ENCODE measurements around the gene CTSS.
"Not testable (repeated sequence)": the region's sequence is repeated elsewhere in the genome, so short reads cannot be mapped to it uniquely, and the experiment has no call there.

Gene CTSS

DNA sequence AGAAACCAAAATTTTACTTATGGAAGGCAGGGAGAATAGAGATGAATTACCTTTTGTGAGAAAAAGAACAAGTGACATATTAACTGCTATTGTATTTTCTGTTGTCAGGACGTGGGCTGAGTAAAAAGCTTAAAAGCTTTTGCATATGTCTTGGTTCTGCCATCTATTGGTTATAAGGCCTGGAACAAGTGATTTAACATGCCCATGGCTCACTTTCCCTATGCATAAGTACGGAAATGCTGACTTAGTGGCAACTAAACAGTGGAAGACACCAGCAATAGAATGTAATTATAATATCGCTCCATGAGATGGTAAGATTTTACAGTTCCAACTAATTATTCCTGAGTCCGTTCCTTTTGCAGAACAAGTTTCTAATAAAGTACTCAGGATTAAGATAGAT lies 6.7 kb upstream of the CTSS start:
- Mint-ChIP-seq H3K36me3 (ENCODE audit: low read depth) (no peaks in the 10 kb centered on the region), H3K4me1 (no peaks in the 10 kb centered on the region), H3K4me3 (no peak overlapping the region), H3K27ac (no peak overlapping the region), H3K9me3 (no peaks in the 10 kb centered on the region), H3K27me3 (ENCODE audit: low read depth, poor library complexity) (no peaks in the 10 kb centered on the region)
- TF ChIP-seq, protein P1, sequence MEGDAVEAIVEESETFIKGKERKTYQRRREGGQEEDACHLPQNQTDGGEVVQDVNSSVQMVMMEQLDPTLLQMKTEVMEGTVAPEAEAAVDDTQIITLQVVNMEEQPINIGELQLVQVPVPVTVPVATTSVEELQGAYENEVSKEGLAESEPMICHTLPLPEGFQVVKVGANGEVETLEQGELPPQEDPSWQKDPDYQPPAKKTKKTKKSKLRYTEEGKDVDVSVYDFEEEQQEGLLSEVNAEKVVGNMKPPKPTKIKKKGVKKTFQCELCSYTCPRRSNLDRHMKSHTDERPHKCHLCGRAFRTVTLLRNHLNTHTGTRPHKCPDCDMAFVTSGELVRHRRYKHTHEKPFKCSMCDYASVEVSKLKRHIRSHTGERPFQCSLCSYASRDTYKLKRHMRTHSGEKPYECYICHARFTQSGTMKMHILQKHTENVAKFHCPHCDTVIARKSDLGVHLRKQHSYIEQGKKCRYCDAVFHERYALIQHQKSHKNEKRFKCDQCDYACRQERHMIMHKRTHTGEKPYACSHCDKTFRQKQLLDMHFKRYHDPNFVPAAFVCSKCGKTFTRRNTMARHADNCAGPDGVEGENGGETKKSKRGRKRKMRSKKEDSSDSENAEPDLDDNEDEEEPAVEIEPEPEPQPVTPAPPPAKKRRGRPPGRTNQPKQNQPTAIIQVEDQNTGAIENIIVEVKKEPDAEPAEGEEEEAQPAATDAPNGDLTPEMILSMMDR (IDR thresholded peaks at IDR 0.05): no peak
- DNase-seq: no peak

DNA sequence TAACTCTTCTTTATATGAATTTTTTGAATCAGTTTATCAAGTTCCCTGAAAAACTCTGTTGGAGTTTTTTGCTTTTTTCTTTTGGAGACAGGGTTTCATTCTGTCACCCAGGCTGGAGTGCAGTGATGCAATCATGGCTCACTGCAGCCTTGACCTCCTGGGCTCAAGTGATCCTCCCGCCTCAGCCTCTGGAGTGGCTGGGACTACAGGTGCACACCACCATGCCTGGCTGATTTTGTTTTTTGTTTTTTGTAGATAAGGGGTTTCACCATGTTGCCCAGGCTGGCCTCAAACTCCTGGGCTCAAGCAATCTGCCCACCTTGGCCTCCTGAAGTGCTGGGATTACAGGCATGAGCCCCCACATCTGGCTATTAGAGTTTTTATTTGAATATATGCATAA lies 2.1 kb upstream of the CTSS start:
- not testable (repeated sequence) for H3K4me1 Mint-ChIP-seq; H3K27me3 Mint-ChIP-seq (ENCODE audit: low read depth, poor library complexity); H3K27ac Mint-ChIP-seq; H3K9me3 Mint-ChIP-seq; DNase-seq; H3K4me3 Mint-ChIP-seq; H3K36me3 Mint-ChIP-seq (ENCODE audit: low read depth)

DNA sequence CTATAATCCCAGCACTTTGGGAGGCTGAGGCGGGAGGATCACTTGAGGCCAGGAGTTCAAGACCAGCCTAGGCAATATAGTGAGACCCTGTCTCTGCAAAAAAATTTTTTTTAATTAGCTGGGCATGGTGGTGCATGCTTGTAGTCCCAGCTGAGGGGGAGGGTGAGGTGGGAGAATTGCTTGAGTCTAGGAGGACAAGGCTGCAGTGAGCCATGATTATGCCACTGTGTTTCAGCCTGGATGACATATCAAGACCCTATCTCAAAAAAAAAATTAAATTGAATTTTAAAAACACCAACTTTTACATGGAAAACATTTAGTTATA lies 361 bp upstream of the CTSS start:
- not testable (repeated sequence) for DNase-seq; H3K4me1 Mint-ChIP-seq; H3K4me3 Mint-ChIP-seq; H3K27me3 Mint-ChIP-seq (ENCODE audit: low read depth, poor library complexity); H3K36me3 Mint-ChIP-seq (ENCODE audit: low read depth)
- peaks cover 12% of the 10 kb centered on the region for H3K9me3 Mint-ChIP-seq
- peak overlapping the region; percentile 70 for H3K27ac Mint-ChIP-seq

DNA sequence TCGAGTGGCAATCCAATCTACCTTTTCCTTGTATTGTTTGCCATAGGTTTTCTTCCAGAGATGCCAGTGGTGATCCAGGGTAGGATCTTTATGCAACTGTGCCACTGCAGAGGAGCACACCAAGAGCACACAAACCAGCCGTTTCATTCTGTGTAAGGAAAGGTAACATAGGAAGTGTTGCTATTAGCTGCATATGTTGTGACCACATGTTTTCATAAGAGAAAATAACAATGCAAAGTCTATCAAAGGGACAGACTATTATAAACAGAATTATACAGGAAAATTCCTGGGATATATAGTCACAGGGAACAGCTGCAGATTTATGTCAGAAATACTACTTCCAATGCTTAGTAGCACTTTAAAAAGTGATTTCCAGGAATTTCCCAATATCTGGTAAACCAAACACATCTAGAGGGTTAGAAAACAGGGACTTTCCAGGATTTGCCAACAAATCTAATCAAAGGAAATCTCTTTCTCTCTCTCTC lies 919 bp downstream of the CTSS start:
- DNase-seq: no peak
- Mint-ChIP-seq H3K36me3 (ENCODE audit: low read depth) (no peaks in the 10 kb centered on the region), H3K27ac (peak overlapping the region; percentile 40), H3K27me3 (ENCODE audit: low read depth, poor library complexity) (no peaks in the 10 kb centered on the region), H3K9me3 (peaks cover 21% of the 10 kb centered on the region), H3K4me3 (no peak overlapping the region), H3K4me1 (peaks cover 9% of the 10 kb centered on the region)
- TF ChIP-seq, protein P1 (IDR thresholded peaks at IDR 0.05): no peak

DNA sequence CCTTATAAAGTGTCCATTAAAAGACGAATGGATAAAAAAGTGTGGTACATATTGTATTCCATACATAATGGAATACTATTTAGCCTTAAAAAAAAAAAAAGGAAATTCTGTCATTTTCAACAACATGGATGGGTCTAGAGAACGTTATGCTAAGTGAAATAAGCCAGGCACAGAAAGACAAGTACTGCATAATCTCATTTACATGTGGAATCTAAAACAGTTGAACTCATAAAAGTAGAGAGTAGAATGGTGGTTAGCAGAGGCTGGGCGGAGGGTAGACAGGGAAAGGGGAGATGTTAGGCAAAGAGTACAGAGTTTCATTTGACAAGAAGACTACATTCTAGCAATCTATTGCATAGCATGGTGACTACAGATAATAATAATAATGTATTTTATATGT lies 2.6 kb downstream of the CTSS start:
- TF ChIP-seq, protein P1 (IDR thresholded peaks at IDR 0.05): no peak
- peaks cover 21% of the 10 kb centered on the region for H3K9me3 Mint-ChIP-seq
- H3K4me3 Mint-ChIP-seq: no peak overlapping the region
- peaks cover 9% of the 10 kb centered on the region for H3K4me1 Mint-ChIP-seq
- H3K36me3 Mint-ChIP-seq (ENCODE audit: low read depth): no peaks in the 10 kb centered on the region
- no peak overlapping the region for H3K27ac Mint-ChIP-seq
- no peaks in the 10 kb centered on the region for H3K27me3 Mint-ChIP-seq (ENCODE audit: low read depth, poor library complexity)
- DNase-seq: no peak

DNA sequence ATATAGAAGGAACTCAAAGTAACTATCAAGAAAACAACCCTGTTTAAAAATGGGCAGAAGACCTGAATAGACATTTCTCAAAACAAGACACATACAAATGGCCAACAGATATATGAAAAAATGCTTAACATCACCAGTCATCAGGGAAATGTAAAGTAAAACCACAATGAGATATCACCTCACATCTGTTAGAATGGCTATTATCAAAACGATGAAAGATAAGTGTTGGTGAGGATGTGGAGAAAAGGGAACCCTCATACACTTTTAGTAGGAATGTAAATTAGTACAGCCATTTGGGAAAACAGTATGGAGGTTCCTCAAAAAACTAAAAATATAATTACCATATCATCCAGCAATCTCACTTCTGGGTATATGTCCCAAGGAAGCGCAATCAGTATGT lies 3.0 kb downstream of the CTSS start:
- Mint-ChIP-seq H3K9me3 (peaks cover 21% of the 10 kb centered on the region), H3K4me1 (peaks cover 9% of the 10 kb centered on the region), H3K27ac (no peak overlapping the region), H3K27me3 (ENCODE audit: low read depth, poor library complexity) (no peaks in the 10 kb centered on the region), H3K4me3 (no peak overlapping the region), H3K36me3 (ENCODE audit: low read depth) (no peaks in the 10 kb centered on the region)
- TF ChIP-seq, protein P1 (IDR thresholded peaks at IDR 0.05): no peak
- DNase-seq: no peak

DNA sequence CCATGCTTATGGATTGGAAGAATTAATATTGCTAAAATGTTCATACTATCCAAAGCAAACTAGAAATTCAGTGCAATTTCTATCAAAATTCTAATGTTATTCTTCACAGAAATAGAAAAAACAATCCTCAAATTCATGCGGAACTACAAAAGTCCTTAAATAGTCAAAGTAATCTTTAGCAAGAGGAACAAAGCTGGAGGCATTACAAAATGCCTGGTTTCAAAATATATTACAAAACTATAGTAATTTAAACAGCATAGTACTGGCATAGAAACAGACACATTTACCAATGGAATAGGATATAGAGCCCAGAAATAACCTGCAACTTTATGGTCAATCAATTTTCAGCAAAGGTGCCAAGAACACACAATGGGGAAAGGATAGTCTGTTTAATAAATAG lies 3.8 kb downstream of the CTSS start:
- Mint-ChIP-seq H3K4me3 (no peak overlapping the region), H3K9me3 (peaks cover 21% of the 10 kb centered on the region)

More for the DNA sequence above, 3.8 kb downstream of the CTSS start:
- Mint-ChIP-seq H3K27ac (no peak overlapping the region), H3K36me3 (ENCODE audit: low read depth) (no peaks in the 10 kb centered on the region), H3K4me1 (peaks cover 9% of the 10 kb centered on the region), H3K27me3 (ENCODE audit: low read depth, poor library complexity) (no peaks in the 10 kb centered on the region)
- no peak for DNase-seq
- TF ChIP-seq, protein P1 (IDR thresholded peaks at IDR 0.05): no peak
